Measurements from ENCODE around the gene FHIP2A.

FHIP2A gene

GRCh38 chr10:114870486-114870885 lies 48.9 kb downstream of the FHIP2A start:
- no peak overlapping the region for H3K27ac ChIP-seq (ENCODE audit: insufficient read depth, low read length, poor library complexity, severe bottlenecking)
- no peaks in the 10 kb centered on the region for H3K4me1 ChIP-seq (ENCODE audit: control insufficient read depth, insufficient read depth, low read length, poor library complexity, severe bottlenecking)
- no peak for DNase-seq
- no peaks in the 10 kb centered on the region for H3K36me3 ChIP-seq (ENCODE audit: control insufficient read depth, insufficient read depth, low read length)
- H3K4me3 ChIP-seq (ENCODE audit: insufficient read depth, low read depth, low read length, poor library complexity, severe bottlenecking), result no peak overlapping the region
- H3K27me3 ChIP-seq (replicated peaks; ENCODE audit: control insufficient read depth, insufficient read depth, low read length, poor library complexity, severe bottlenecking), result no peaks in the 10 kb centered on the region
- no peaks in the 10 kb centered on the region for H3K9me3 ChIP-seq (ENCODE audit: control insufficient read depth, low read length)

- H3K36me3 ChIP-seq (ENCODE audit: control insufficient read depth, insufficient read depth, low read length), result no peaks in the 10 kb centered on the region
- H3K27ac ChIP-seq (ENCODE audit: insufficient read depth, low read length, poor library complexity, severe bottlenecking), result no peak overlapping the region
- no peaks in the 10 kb centered on the region for H3K9me3 ChIP-seq (ENCODE audit: control insufficient read depth, low read length)
- no peak for DNase-seq
- no peaks in the 10 kb centered on the region for H3K27me3 ChIP-seq (replicated peaks; ENCODE audit: control insufficient read depth, insufficient read depth, low read length, poor library complexity, severe bottlenecking)
- no peak overlapping the region for H3K4me3 ChIP-seq (ENCODE audit: insufficient read depth, low read depth, low read length, poor library complexity, severe bottlenecking)
- no peaks in the 10 kb centered on the region for H3K4me1 ChIP-seq (ENCODE audit: control insufficient read depth, insufficient read depth, low read length, poor library complexity, severe bottlenecking)
Observed at GRCh38 chr10:114871379-114871778, 49.8 kb downstream of the FHIP2A start.
